HAP-1 (cell line): Measurements from ENCODE around the gene DCK.

Experiments
- DNase-seq, 2 experiments: peaks; one replicate each; pipeline ENCODE4 v3.0.0-alpha.2; 2016 to 2020; ENCODE audit warnings: low spot score in 2 of 2
- H3K27me3 ChIP-seq: fragments of 250-450 bp; sonication (Bioruptor Pico); 2 replicates; pipeline ENCODE4 v1.5.1; 2020; ENCODE audit warnings: low read depth, mild to moderate bottlenecking, moderate library complexity
- H3K36me3 ChIP-seq: fragments of 250-450 bp; sonication (Bioruptor Pico); replicated peaks from 2 replicates; pipeline ENCODE4 v1.5.1; 2020; ENCODE audit warnings: mild to moderate bottlenecking
- H3K4me1 ChIP-seq: fragments of 250-450 bp; sonication (Bioruptor Pico); 2 replicates; pipeline ENCODE4 v1.5.1; 2020; ENCODE audit warnings: mild to moderate bottlenecking
- H3K4me3 ChIP-seq: fragments of 250-450 bp; sonication (Bioruptor Pico); 2 replicates; pipeline ENCODE4 v1.5.1; 2020; ENCODE audit warnings: mild to moderate bottlenecking, moderate library complexity
- H3K9me3 ChIP-seq: fragments of 250-450 bp; sonication (Bioruptor Pico); 2 replicates; pipeline ENCODE4 v1.5.1; 2020; ENCODE audit warnings: mild to moderate bottlenecking, moderate library complexity
- in situ Hi-C: fragments of 300-500 bp; cut with MboI; formaldehyde crosslinking; loops from 3 replicates; pipeline ENCODE4 v1.14.3; 2020; ENCODE audit warnings: low sequenced_read_pairs, inconsistent platforms, mixed read lengths

The DCK gene

GRCh38 chr4:70993181-70994068 is at the start of gene DCK:
Gene DCK, plus strand, starts transcription at chr4:70993649. Its CDS starts 187 bp downstream, at chr4:70993836.
- DNase-seq, result peak; percentile 87 to 93
- Histone ChIP-seq H3K27me3 (no peaks in the 10 kb centered on the region), H3K4me3 (peak within 1 kb of the TSS; percentile 71), H3K9me3 (no peaks in the 10 kb centered on the region; the same call in 1 of the 2 replicates), H3K4me1 (peaks cover 27% of the 10 kb centered on the region), H3K36me3 (peaks cover 13% of the 10 kb centered on the region)
- in situ Hi-C loops, result no loop called here

- in situ Hi-C loops, result no loop called here
- H3K27me3 ChIP-seq, result no peaks in the 10 kb centered on the region
- peaks cover 12% of the 10 kb centered on the region for H3K4me1 ChIP-seq
- no peaks in the 10 kb centered on the region for H3K9me3 ChIP-seq
- no peaks in the 10 kb centered on the region for H3K36me3 ChIP-seq
- no peak for DNase-seq
- no peak overlapping the region for H3K4me3 ChIP-seq
Observed at GRCh38 chr4:70945046-70945445, 48.4 kb upstream of the DCK start.

DNA sequence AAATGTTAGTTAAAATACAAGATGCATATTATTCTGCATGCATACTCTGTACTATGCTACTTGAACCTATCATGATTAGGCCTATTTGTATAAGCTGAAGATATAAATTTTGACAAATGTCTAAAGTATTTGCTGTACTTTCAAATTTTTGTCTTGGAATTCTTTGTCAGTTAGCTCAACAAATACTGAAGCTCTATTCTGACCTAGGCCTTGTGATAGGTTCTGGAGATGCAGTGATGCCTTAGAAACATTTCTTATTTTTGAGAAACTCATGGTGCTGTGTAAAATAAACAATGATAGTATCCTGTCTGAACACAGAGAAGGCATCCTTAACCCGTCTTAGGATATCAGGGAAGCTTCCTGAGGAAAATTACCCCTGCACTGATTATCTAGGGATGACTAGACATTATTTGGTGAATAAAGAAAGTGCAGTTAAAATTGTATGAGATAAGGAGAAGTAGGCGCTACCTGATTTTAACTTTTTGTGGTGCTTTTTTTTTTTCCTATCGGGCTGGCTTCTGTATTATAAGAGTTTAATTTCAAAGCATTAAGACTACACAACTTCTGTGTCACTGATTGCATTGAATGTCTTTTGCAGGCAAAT is 47.9 kb upstream of the DCK start:
- Histone ChIP-seq H3K4me3 (no peak overlapping the region), H3K36me3 (no peaks in the 10 kb centered on the region), H3K27me3 (no peaks in the 10 kb centered on the region), H3K9me3 (no peaks in the 10 kb centered on the region), H3K4me1 (peaks cover 12% of the 10 kb centered on the region)
- in situ Hi-C loops, result no loop called here
- DNase-seq, result no peak

GRCh38 chr4:70946939-70947338 is 46.5 kb upstream of the DCK start:
- in situ Hi-C loops, result no loop called here
- H3K9me3 ChIP-seq, result no peaks in the 10 kb centered on the region
- no peak overlapping the region for H3K4me3 ChIP-seq
- no peaks in the 10 kb centered on the region for H3K36me3 ChIP-seq
- peaks cover 12% of the 10 kb centered on the region for H3K4me1 ChIP-seq
- H3K27me3 ChIP-seq, result no peaks in the 10 kb centered on the region
- DNase-seq, result no peak

- DNase-seq, result no peak
- Histone ChIP-seq H3K27me3 (no peaks in the 10 kb centered on the region), H3K36me3 (no peaks in the 10 kb centered on the region), H3K9me3 (no peaks in the 10 kb centered on the region), H3K4me1 (peaks cover 12% of the 10 kb centered on the region), H3K4me3 (no peak overlapping the region)
- in situ Hi-C loops, result no loop called here
Observed at GRCh38 chr4:70948665-70949260, 44.7 kb upstream of the DCK start.

- Histone ChIP-seq H3K4me1 (no peaks in the 10 kb centered on the region), H3K4me3 (no peak overlapping the region), H3K9me3 (no peaks in the 10 kb centered on the region), H3K27me3 (no peaks in the 10 kb centered on the region), H3K36me3 (no peaks in the 10 kb centered on the region; the same call in 1 of the 2 replicates)
- in situ Hi-C loops, result no loop called here
- DNase-seq, result no peak
Observed at GRCh38 chr4:70954032-70954431, 39.4 kb upstream of the DCK start.

DNA sequence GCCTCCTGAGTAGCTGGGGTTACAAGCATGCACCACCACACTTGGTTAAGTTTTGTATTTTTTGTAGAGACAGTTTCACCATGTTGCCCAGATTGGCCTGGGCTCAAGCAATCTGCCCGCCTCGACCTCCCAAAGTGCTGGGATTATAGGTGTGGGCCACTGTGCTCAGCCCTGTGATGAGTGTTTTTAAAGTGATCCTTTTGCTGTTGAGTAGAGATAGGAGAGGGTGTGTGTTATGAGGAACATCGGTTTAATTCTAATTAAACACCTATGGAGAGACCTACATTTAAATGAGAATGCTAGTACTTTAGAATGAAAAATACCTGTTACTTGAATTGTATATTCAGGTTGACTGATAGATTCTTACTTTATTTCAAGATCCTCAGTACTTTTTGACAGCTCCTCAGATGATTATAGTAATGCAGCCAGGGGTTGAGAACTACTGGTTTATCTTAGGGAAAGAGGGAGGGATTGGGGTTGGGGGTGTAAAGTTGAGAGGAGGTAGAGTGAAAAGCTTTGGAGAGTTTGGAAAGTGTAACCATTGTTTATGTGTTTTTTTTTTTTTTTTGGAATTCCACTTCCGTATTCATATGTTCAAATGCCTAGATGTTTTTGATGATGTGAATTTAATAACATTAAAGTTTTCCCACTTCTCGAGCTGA is 36.8 kb upstream of the DCK start:
- peaks cover 6% of the 10 kb centered on the region; the same call in 1 of the 2 replicates for H3K36me3 ChIP-seq
- in situ Hi-C loops, result no loop called here
- H3K4me1 ChIP-seq, result no peaks in the 10 kb centered on the region
- DNase-seq, result no peak
- H3K27me3 ChIP-seq, result no peaks in the 10 kb centered on the region
- H3K9me3 ChIP-seq, result no peaks in the 10 kb centered on the region
- H3K4me3 ChIP-seq, result no peak overlapping the region

- in situ Hi-C loops, result no loop called here
- no peaks in the 10 kb centered on the region for H3K27me3 ChIP-seq
- no peak for DNase-seq
- H3K4me1 ChIP-seq, result no peaks in the 10 kb centered on the region
- no peak overlapping the region for H3K4me3 ChIP-seq
- no peaks in the 10 kb centered on the region for H3K9me3 ChIP-seq
- peaks cover 6% of the 10 kb centered on the region; the same call in 1 of the 2 replicates for H3K36me3 ChIP-seq
Observed at GRCh38 chr4:70958681-70959080, 34.8 kb upstream of the DCK start.

GRCh38 chr4:70969076-70969475 is 24.4 kb upstream of the DCK start:
- H3K4me3 ChIP-seq, result no peak overlapping the region
- DNase-seq, result no peak
- H3K9me3 ChIP-seq, result no peaks in the 10 kb centered on the region
- no peaks in the 10 kb centered on the region for H3K27me3 ChIP-seq
- in situ Hi-C loops, result no loop called here
- no peaks in the 10 kb centered on the region for H3K4me1 ChIP-seq
- H3K36me3 ChIP-seq, result no peaks in the 10 kb centered on the region

- Histone ChIP-seq H3K27me3 (no peaks in the 10 kb centered on the region), H3K4me1 (no peaks in the 10 kb centered on the region), H3K9me3 (no peaks in the 10 kb centered on the region), H3K4me3 (no peak overlapping the region), H3K36me3 (peaks cover 13% of the 10 kb centered on the region)
- DNase-seq, result no peak
- in situ Hi-C loops, result no loop called here
Observed at GRCh38 chr4:70976252-70976651, 17.2 kb upstream of the DCK start.

GRCh38 chr4:70979445-70980008 is 13.9 kb upstream of the DCK start:
- Histone ChIP-seq H3K27me3 (no peaks in the 10 kb centered on the region), H3K36me3 (peaks cover 11% of the 10 kb centered on the region), H3K4me3 (no peak overlapping the region), H3K4me1 (no peaks in the 10 kb centered on the region), H3K9me3 (no peaks in the 10 kb centered on the region)
- no peak for DNase-seq
- in situ Hi-C loops, result no loop called here

DNA sequence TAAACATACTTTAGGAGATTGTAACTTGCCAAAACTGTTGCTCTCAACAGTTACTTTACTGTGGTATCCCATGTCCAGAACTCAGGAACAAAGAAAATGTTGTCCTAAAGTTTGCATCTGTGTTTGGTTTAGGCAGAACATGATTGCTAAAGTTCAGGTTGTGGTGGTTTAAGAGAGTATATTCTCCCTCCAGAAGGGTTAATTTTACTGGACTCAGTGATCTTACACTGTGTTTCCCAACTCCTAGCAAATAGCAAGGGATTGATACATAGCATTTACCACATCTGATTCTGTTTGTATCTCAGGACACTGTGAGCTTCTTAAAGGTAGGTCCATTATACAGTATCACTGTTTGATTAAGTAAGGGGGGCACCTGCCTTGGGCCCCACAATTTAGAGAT is 13.3 kb upstream of the DCK start:
- DNase-seq, result no peak
- in situ Hi-C loops, result no loop called here
- H3K4me1 ChIP-seq, result no peaks in the 10 kb centered on the region
- H3K9me3 ChIP-seq, result no peaks in the 10 kb centered on the region
- H3K4me3 ChIP-seq, result no peak overlapping the region
- H3K36me3 ChIP-seq, result peaks cover 5% of the 10 kb centered on the region; the same call in 1 of the 2 replicates
- no peaks in the 10 kb centered on the region for H3K27me3 ChIP-seq

DNA sequence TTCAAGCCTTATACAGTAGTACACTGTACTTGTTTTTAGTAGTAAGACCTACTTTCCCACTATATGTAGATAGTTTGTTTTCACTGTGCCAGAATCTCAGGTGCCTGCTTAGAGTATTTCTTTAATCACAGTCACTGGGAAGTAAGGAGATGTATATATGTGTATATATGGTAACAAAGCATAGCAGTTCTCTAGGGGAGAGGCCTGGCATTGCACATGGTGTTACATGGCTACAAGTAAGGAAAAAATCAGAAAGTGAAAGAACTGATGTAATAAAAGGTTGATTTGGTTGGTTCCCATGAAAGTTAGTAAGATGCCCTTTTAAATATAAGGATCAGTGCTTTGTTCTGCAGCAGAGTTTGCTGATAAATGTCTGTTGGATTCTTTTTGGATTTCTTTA is 9.3 kb upstream of the DCK start:
- no peaks in the 10 kb centered on the region for H3K9me3 ChIP-seq
- H3K4me1 ChIP-seq, result no peaks in the 10 kb centered on the region
- no peak overlapping the region for H3K4me3 ChIP-seq
- H3K36me3 ChIP-seq, result no peaks in the 10 kb centered on the region; the same call in 1 of the 2 replicates
- no peaks in the 10 kb centered on the region for H3K27me3 ChIP-seq
- DNase-seq, result no peak
- in situ Hi-C loops, result no loop called here
